OCI-LY7 (cell line): ENCODE measurements around the gene NUDT7. TPM values are rescaled to one million over a fixed set of nuclear protein-coding genes. Genes with fewer than 3 reads are reported as not detected.

Source experiments
- BruUV-seq: library from RNA; stranded (reverse); fragments of 400-500 nt; replicated peaks from 2 replicates; lab custom pipeline; 2021; lab: Mats Ljungman, UMichigan
- CTCF ChIA-PET: fragments of 300-600 bp; sonication (Branson Sonifier 250); formaldehyde crosslinking; loops from one replicate; lab custom pipeline; 2022; ENCODE audit warnings: antibody characterized with exemption; ENCODE audit not compliant: unreplicated experiment; lab: Charles Lee
- POLR2A ChIA-PET: fragments of 300-600 bp; sonication (Branson Sonifier 250); formaldehyde crosslinking; loops from one replicate; lab custom pipeline; 2022; ENCODE audit warnings: antibody characterized with exemption; lab: Charles Lee
- DNase-seq: peaks from one replicate; pipeline ENCODE4 v3.0.0-alpha.2; 2015; ENCODE audit warnings: low spot score
- H2AFZ ChIP-seq: fragments of 200-600 bp; sonication (generic), shearing (Covaris generic); 2 replicates; pipeline ENCODE4 v1.6.1; 2014; ENCODE audit warnings: mild to moderate bottlenecking, antibody characterized with exemption, low read length, moderate library complexity
- H3K27ac ChIP-seq: fragments of 200-600 bp; sonication (generic); 2 replicates; pipeline ENCODE4 v1.5.1; 2014; ENCODE audit warnings: mixed run types, low read depth, mild to moderate bottlenecking, moderate library complexity, low read length, inconsistent platforms; ENCODE audit not compliant: poor library complexity, severe bottlenecking
- H3K36me3 ChIP-seq: fragments of 200-600 bp; sonication (generic); 2 replicates; pipeline ENCODE4 v1.6.1; 2014; ENCODE audit warnings: mild to moderate bottlenecking, antibody characterized with exemption, low read length, moderate library complexity, mixed read lengths; ENCODE audit not compliant: insufficient read depth
- H3K4me1 ChIP-seq: fragments of 200-600 bp; sonication (generic); 2 replicates; pipeline ENCODE4 v1.5.1; 2014; ENCODE audit warnings: mild to moderate bottlenecking, low read length; ENCODE audit not compliant: insufficient read depth, poor library complexity, severe bottlenecking
- H3K4me2 ChIP-seq: fragments of 200-600 bp; sonication (generic); 2 replicates; pipeline ENCODE4 v1.6.1; 2014; ENCODE audit warnings: mild to moderate bottlenecking, low read length
- H3K4me3 ChIP-seq: fragments of 200-600 bp; sonication (generic); 2 replicates; pipeline ENCODE4 v1.5.1; 2014; ENCODE audit warnings: mild to moderate bottlenecking, low read depth, low read length; ENCODE audit not compliant: poor library complexity, severe bottlenecking
- H3K79me2 ChIP-seq: fragments of 200-600 bp; sonication (generic); 2 replicates; pipeline ENCODE4 v1.6.1; 2016; ENCODE audit warnings: low read depth, mild to moderate bottlenecking, low read length, moderate library complexity, mixed read lengths; ENCODE audit not compliant: insufficient read depth
- H3K9me2 ChIP-seq: fragments of 200-600 bp; sonication (generic); 2 replicates; pipeline ENCODE4 v1.6.1; 2016; ENCODE audit warnings: mild to moderate bottlenecking, low read length, mixed read lengths; ENCODE audit not compliant: insufficient read depth
- H3K9me3 ChIP-seq: fragments of 200-600 bp; sonication (generic); 2 replicates; pipeline ENCODE4 v1.6.1; 2014; ENCODE audit warnings: mild to moderate bottlenecking, mixed run types, low read length, mixed read lengths
- H4K20me1 ChIP-seq: fragments of 200-600 bp; sonication (generic); 2 replicates; pipeline ENCODE4 v1.6.1; 2014; ENCODE audit warnings: mild to moderate bottlenecking, antibody characterized with exemption, low read length, moderate library complexity, mixed read lengths; ENCODE audit not compliant: insufficient read depth
- EZH2phosphoT487 ChIP-seq: fragments of 200-600 bp; sonication (generic); IDR thresholded peaks from 2 replicates; pipeline ENCODE4 v1.6.1; 2018; ENCODE audit warnings: low read depth, borderline replicate concordance, mild to moderate bottlenecking, mixed run types, antibody characterized with exemption, low read length, moderate library complexity, mixed read lengths
- intact Hi-C: fragments of 100-400 bp; cut with micrococcal nuclease; formaldehyde crosslinking; loops from one replicate; pipeline ENCODE4 v1.10.0; 2022; ENCODE audit not compliant: unreplicated experiment
- total RNA-seq, 2 experiments: library from RNA; depleted of rRNA in 1 of 2; stranded (reverse); fragments of >200 nt in 1 of 2; shearing (Covaris generic) in 1 of 2; gene quantifications; 2 replicates each; pipeline ENCODE4 v1.2.3, GENCODE V29; 2014 to 2022
- TF ChIP-seq, protein P1 (sequence below): fragments of 200-600 bp; sonication (generic); conservative IDR thresholded peaks from 2 replicates; pipeline ENCODE4 v1.5.1; 2014; ENCODE audit warnings: mild to moderate bottlenecking, antibody characterized with exemption, low read length, moderate library complexity, mixed read lengths

NUDT7 gene
- total RNA-seq, 2 experiments from 2014 or later = 4.4 to 22.1 TPM

DNA sequence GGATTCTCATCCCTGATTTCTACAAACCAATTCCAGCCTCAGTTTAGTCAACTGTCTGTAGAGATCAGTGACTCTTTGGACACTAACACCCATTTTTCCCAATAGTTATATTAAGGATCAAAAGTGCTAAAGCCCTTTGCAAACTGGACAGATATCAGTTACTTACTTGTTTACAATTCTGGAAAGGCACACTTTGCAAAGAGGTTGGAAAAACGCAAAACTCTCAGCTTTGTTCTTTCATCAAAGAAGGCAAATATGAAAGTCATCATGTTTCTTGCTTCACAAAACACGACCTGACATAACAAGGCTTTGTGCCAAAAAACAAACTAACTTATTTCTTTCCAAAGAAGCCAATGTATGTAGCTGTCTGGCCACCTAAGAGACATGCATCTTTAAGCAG lies 39.9 kb downstream of the NUDT7 start:
- BruUV-seq = no TSS peak
- ChIA-PET POLR2A (no interaction called here), CTCF (no interaction called here)
- intact Hi-C loops = no loop called here
- H3K79me2 ChIP-seq = no peaks in the 10 kb centered on the region
- H3K36me3 ChIP-seq = no peaks in the 10 kb centered on the region
- H3K4me2 ChIP-seq = no peak overlapping the region
- H4K20me1 ChIP-seq = no peaks in the 10 kb centered on the region
- H3K9me3 ChIP-seq = no peaks in the 10 kb centered on the region
- no peak overlapping the region for H3K4me3 ChIP-seq
- H2AFZ ChIP-seq = no peak overlapping the region
- no peak for TF ChIP-seq EZH2phosphoT487
- TF ChIP-seq, protein P1, sequence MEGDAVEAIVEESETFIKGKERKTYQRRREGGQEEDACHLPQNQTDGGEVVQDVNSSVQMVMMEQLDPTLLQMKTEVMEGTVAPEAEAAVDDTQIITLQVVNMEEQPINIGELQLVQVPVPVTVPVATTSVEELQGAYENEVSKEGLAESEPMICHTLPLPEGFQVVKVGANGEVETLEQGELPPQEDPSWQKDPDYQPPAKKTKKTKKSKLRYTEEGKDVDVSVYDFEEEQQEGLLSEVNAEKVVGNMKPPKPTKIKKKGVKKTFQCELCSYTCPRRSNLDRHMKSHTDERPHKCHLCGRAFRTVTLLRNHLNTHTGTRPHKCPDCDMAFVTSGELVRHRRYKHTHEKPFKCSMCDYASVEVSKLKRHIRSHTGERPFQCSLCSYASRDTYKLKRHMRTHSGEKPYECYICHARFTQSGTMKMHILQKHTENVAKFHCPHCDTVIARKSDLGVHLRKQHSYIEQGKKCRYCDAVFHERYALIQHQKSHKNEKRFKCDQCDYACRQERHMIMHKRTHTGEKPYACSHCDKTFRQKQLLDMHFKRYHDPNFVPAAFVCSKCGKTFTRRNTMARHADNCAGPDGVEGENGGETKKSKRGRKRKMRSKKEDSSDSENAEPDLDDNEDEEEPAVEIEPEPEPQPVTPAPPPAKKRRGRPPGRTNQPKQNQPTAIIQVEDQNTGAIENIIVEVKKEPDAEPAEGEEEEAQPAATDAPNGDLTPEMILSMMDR = no peak
- H3K9me2 ChIP-seq = no peaks in the 10 kb centered on the region
- no peak overlapping the region for H3K27ac ChIP-seq
- no peak for DNase-seq
- H3K4me1 ChIP-seq = no peaks in the 10 kb centered on the region

DNA sequence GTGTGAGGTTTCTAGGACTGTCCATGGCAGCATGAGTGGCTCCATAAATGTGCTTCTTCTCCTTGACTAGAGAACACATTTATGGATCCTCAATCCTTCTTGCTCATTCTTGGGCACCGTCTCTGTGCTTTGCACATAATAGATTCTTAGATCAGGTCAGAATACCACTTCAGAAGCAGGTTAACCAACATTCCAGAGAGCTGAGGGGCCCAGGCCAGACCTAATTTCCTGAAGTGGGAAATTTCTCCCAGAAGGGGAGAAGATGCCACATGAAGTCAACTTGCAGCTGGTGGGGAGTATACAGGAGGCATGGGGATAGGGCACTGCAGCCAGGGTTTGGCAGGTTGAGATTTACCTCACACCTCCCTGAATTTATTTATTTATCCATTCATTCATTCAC lies 41.7 kb downstream of the NUDT7 start:
- H2AFZ ChIP-seq = no peak overlapping the region
- H3K9me3 ChIP-seq = no peaks in the 10 kb centered on the region
- H3K27ac ChIP-seq = no peak overlapping the region
- H3K4me3 ChIP-seq = no peak overlapping the region
- intact Hi-C loops = no loop called here
- no peaks in the 10 kb centered on the region for H3K79me2 ChIP-seq
- no peaks in the 10 kb centered on the region for H3K9me2 ChIP-seq
- no TSS peak for BruUV-seq
- ChIA-PET CTCF (no interaction called here), POLR2A (interaction anchor here (0.7 kb wide), 1 partner anchor 1097 kb away, joined by 3 read pairs; no protein-coding TSS in a partner anchor)
- H3K4me2 ChIP-seq = no peak overlapping the region
- TF ChIP-seq, protein P1 = no peak
- no peak for TF ChIP-seq EZH2phosphoT487
- no peak for DNase-seq
- H3K36me3 ChIP-seq = no peaks in the 10 kb centered on the region
- H3K4me1 ChIP-seq = no peaks in the 10 kb centered on the region
- no peaks in the 10 kb centered on the region for H4K20me1 ChIP-seq

DNA sequence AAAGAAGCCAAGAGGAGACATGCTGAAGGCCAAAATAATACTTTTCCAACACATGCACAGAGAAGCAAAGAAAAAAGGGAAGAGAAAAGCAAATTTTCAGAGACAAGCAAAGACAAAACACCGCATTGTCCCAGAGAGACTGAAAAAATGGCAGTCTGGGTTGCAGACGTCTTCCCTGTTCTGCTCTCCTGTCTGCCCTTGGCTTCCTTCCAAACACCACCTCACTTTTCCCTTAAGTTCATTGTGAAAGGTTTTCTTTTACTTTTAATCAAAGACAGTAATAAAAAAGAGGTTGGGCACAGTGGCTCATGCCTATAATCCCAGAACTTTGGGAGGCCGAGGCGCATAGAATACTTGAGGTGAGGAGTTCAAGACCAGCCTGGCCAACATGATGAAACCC lies 44.9 kb downstream of the NUDT7 start:
- no TSS peak for BruUV-seq
- Histone ChIP-seq H3K4me3 (no peak overlapping the region), H3K4me1 (no peaks in the 10 kb centered on the region), H2AFZ (no peak overlapping the region), H4K20me1 (no peaks in the 10 kb centered on the region), H3K4me2 (no peak overlapping the region), H3K27ac (no peak overlapping the region), H3K36me3 (no peaks in the 10 kb centered on the region), H3K9me3 (no peaks in the 10 kb centered on the region), H3K79me2 (no peaks in the 10 kb centered on the region), H3K9me2 (no peaks in the 10 kb centered on the region)
- CTCF ChIA-PET = no interaction called here
- intact Hi-C loops = no loop called here
- POLR2A ChIA-PET = interaction anchor here (0.8 kb wide), 1 partner anchor 69 kb away, joined by 3 read pairs; no protein-coding TSS in a partner anchor
- TF ChIP-seq EZH2phosphoT487 = no peak
- TF ChIP-seq, protein P1 = no peak
- DNase-seq = no peak
